Measurements from ENCODE around the gene FAM110C.
"Not testable (repeated sequence)": the region's sequence is repeated elsewhere in the genome, so short reads cannot be mapped to it uniquely, and the experiment has no call there.

Gene FAM110C

DNA sequence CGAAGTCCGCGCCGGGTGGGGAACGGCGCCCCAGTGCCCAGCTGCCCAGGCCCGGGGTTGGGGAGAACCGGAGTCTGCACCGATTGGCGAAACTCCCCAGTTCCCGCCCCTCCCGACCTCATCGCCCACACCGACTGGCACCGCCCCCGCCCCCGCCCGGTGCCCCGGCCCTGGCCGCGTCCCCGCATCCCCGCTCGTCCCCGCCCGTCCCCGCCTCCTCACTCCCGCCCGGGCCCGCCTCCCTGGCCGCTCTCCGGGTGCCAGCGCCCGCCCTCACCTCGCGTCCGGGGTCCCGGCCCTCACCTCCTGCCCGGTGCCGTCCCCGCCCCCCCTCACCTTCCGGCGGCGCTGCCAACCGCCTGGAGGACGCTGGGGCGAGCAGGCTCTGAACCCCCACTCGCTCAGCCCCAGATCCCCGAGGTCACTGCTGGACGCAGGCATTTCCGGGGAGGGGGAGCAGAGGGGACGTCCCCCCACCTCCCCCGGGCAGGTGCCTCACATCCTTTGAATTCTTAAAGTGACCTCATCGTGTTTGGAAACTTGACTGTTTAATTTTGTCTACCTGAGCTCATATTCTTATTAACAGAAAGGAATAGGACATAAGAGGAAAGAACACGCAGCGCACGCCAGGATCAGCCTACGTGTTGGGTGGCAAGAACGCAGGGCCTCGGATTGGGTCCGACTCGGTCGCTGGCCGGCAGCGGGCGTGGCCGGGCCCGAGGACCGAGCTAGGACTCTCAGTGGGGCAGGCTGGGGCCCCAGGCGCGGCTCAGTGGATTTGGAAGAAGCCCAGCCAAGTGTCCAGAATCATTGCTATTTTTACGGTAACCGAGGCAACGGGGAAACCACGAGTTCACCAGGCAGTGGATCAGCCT, at the start of gene FAM110C:
Gene FAM110C, minus strand, starts transcription at position 35 of the 875 bp plus-strand sequence. CDS start 120 bp downstream, outside the sequence.
- peak; percentile 13 to 26 for DNase-seq (ENCODE audit: low read depth in 2 of 2)

- DNase-seq (ENCODE audit: low read depth in 2 of 2), result no peak
Measured at GRCh38 chr2:92326-92725, 46.0 kb upstream of the FAM110C start.

DNA sequence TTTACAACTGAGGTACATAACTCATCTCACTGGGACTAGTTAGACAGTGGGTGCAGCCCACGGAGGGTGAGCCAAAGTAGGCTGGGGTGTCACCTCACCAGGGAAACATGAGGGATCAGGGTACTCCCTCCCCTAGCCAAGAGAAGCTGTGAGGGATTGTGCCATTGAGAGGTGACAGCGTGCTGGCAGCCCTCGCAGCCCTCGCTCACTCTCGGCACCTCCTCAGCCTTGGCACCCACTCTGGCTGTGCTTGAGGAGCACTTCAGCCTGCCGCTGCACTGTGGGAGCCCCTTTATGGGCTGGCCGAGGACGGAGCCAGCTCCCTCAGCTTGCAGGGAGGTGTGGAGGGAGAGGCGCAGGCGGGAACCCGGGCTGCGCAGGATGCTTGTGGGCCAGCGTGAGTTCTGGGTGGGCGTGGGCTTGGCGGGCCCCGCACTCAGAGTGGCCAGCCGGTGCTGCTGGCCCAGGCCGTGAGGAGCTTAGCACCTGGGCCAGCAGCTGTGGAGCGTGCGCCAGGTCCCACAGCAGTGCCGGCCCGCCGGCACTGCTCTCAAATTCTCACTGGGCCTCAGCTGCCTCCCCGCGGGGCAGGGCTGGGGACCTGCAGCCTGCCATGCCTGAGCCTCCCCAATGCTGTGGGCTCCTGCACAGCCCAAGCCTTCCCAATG, 44.5 kb upstream of the FAM110C start:
- no peak for DNase-seq (ENCODE audit: low read depth in 2 of 2)

GRCh38 chr2:85761-86160, 39.5 kb upstream of the FAM110C start:
- no peak for DNase-seq (ENCODE audit: low read depth in 2 of 2)

DNA sequence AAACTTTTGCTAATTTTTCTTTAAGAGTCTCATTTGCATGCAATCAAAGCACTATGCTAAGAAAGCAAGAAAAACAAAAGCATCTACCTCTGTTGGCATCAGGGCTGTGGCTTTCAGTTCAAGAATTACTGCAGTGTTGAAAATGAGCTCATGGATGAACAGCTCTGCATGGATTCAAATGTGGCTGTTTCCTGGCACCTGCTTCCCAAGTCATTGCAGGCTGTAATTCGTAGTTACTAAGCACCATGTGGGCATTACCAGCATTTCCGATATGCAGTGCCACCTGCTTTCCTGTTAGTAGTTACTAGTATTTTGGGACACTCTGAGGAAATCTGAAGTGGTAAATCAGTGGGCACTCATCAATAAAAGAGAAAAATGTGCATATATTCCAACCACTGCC, 37.8 kb upstream of the FAM110C start:
- no peak for DNase-seq (ENCODE audit: low read depth in 2 of 2)

DNA sequence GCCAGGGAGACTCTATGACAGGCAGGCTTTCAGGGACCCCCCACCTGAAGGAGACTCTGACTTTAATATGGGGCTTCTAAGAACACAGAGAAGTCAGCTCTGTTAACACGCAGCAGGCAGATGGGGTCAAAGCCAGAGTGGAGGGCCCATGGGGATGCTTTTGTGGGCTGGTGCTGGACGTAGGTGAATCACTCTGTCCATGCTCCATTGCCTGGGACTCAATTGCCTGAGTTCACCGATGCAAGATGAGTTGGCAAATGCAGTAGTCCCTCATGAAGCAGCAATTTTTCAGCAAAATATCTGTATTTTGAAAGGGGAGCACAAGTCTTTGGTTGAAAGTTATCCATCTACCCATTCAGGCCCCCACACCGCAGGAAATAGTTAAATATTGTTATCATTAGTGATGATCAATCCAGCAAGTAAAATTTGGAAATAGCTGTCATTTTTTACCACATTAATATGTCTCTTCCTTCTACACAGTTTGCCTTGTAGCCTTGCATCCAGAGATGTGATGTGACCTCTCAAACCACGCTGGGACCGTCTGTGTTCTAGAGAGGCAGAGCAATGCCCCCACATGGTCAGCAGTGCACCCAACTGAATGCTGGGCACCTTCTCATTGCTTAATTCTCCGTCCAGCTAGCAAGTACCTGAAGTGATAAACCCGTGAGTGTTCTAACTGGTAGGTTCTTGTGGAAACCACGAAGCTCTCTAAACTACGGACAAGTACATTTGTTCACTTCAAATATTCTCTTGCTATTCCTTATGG, 34.8 kb upstream of the FAM110C start:
- no peak for DNase-seq (ENCODE audit: low read depth in 2 of 2)

GRCh38 chr2:80378-80777, 34.1 kb upstream of the FAM110C start:
- no peak for DNase-seq (ENCODE audit: low read depth in 2 of 2)

DNA sequence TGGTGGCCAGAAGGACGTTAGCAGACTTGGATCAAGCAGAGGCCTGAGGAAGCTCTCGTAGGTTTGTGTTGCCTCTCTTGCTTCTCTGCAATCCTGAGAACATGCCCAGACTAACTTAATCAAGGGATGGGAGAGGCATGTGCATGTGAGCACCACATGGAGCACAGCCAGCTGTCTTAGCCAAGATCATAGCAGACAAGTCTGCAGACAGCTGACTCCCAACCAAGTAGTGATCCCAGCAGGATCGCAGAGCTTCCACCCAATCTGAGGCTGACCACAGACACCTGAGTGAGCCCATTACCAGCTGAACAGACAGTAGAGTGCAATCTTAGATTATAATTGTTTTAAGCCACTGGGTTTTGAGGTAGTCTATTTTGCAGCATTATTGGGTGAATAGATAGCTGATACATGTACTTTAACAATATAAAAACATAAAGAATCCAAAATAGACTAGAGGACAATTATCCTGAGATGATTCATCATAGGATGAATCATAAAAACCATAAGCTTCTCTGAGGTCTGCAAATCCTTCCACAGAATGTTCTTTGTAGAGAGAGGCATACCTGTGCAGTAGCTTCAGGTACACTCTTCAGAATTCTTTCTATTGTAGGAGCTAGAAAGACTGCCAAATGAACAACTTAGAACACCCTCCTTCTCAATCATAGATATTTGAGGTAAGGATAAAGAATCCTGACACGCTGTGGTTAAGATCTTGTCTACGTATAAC, 25.2 kb upstream of the FAM110C start:
- DNase-seq (ENCODE audit: low read depth in 2 of 2), result no peak

GRCh38 chr2:69366-70344, 23.4 kb upstream of the FAM110C start:
- no peak for DNase-seq (ENCODE audit: low read depth in 2 of 2)

DNA sequence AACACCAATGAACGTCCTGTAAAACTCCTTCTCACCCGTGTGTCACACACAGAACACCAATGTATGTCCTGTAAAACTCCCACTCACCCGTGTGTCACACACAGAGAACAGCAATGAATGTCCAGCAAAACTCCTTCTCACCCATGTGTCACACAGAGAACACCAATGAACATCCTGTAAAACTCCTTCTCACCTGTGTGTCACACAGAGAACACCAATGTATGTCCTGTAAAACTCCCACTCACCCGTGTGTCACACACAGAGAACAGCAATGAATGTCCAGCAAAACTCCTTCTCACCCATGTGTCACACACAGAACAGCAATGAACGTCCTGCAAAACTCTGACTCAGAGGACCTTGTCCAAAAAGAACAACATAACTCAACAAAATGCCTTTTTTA, 22.3 kb upstream of the FAM110C start:
- DNase-seq (ENCODE audit: low read depth in 2 of 2), result not testable (repeated sequence)

GRCh38 chr2:66853-67252, 20.5 kb upstream of the FAM110C start:
- no peak for DNase-seq (ENCODE audit: low read depth in 2 of 2)

DNA sequence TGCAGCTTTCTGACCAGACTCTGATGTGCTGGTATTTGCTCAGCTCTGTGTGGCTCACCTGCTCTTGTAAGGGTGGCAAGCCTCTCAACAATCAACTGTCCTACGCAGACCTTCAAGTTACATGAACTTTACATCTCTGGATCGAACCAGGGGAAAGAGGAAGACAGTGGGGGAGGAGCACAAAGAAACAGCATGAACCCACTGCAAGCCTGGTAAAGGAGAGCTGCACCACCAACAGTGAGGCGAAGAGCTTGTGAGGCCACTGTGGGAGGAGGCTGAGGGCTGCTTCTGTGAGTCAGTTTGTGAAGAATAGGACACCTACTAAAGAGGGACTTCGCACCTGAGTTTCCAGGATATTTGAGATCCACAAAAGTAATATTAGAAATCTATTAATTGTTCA, 18.8 kb upstream of the FAM110C start:
- DNase-seq (ENCODE audit: low read depth in 2 of 2), result no peak

DNA sequence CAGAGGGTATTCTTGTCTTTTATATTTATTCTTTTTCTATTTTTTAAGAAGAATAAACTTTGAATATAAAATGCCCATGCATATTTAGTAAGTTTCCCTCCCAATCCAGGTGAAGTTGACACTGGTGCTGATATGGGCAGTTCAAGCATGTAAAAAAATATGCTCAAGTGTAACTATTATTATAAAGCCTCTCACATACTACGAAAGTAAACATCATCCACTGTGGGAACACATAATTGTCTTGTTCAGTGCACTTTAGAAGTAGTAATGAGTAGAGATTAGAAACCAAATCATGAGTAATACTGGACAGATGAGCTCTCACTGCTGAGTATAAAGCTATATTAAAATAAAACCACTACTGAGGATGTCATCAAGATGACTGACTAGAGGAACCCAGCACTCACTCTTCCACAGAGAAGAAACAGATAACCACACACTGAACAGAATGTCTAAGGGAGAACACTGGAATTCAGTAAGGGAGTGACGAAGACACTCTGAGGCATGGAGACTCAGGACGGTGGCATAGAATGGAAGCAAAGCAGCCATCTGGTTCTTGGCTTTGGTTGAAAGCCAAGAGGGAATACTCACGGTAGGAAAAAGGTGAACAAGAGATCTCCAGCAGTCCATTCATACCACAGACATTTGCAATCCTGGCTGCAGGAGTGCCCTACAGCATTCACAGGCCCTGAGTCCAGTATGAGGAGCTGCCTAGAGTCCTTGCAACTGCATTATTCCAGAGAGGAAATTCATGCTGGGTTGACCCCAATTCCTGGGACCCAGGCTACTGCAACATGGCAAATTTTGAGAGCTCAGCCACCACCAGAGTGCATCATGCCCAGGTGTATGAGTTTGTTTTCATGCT, 9.5 kb upstream of the FAM110C start:
- no peak for DNase-seq (ENCODE audit: low read depth in 2 of 2)

- DNase-seq (ENCODE audit: low read depth in 2 of 2), result no peak
Measured at GRCh38 chr2:51613-52012, 5.3 kb upstream of the FAM110C start.

GRCh38 chr2:47737-48136, 1.4 kb upstream of the FAM110C start:
- no peak for DNase-seq (ENCODE audit: low read depth in 2 of 2)

- DNase-seq (ENCODE audit: low read depth in 2 of 2), result no peak
Measured at GRCh38 chr2:47346-47725, 1.0 kb upstream of the FAM110C start.

- DNase-seq (ENCODE audit: low read depth in 2 of 2), result no peak
Measured at GRCh38 chr2:46131-46470, 204 bp downstream of the FAM110C start.

DNA sequence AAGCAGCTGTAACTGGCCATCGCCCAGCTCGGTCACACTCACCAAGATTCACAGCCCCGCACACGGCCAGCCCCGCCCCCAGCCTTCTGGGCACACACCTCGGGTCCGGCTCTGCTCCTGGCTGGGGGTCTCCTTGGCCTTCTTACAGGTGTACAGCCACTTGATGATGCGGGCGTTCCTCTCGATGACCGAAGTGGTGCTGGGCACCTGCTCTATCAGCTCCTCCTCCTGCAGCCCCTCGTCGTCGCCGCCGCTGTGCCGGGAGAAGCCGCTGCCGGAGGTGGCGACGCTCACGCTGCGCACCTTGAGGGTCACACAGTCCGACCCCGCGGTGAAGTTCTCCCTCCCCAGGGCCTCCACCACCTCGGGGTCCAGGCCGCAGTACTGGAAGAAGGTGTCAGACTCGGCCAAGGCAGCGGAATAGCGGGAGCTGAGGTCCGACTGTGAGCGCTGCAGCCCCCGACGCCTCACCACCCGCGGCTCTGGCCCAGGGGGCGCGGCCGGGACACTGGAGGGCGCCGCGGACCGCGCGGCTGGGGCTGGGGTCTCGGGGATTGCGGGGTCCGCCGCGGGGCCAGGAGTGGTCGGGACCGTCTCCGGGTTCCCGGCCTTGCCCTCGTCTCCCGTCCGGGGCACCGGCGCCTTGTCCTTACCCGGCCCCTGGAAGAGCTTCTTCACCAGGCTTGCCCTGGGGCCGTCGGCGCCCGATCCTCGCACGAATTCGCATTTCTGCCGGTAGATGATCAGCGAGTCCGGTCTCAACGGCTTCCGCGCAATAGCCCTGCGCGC, 769 bp downstream of the FAM110C start:
- no peak for DNase-seq (ENCODE audit: low read depth in 2 of 2)

GRCh38 chr2:44748-45341, 1.5 kb downstream of the FAM110C start:
- DNase-seq (ENCODE audit: low read depth in 2 of 2), result no peak
